Chondrocyte (in vitro differentiated cells): ENCODE data around the gene MMP14. TPM values are rescaled to one million over a fixed set of nuclear protein-coding genes. Genes with fewer than 3 reads are reported as not detected.

Source experiments
- DNase-seq: peaks from one replicate; pipeline ENCODE4 v3.0.0; 2021; ENCODE audit warnings: mixed read lengths, low spot score
- H3K27ac Mint-ChIP-seq: one replicate; pipeline ENCODE4 v1.8.0; 2021; ENCODE audit warnings: mild to moderate bottlenecking, moderate library complexity, mixed read lengths; ENCODE audit not compliant: unreplicated experiment
- H3K27me3 Mint-ChIP-seq: 2 replicates; pipeline ENCODE4 v1.8.0; 2021; ENCODE audit warnings: low read depth, mixed read lengths
- H3K36me3 Mint-ChIP-seq: 2 replicates; pipeline ENCODE4 v1.8.0; 2021; ENCODE audit warnings: low read depth, mixed read lengths
- H3K4me1 Mint-ChIP-seq: 2 replicates; pipeline ENCODE4 v1.8.0; 2021; ENCODE audit warnings: low read depth, mild to moderate bottlenecking, mixed read lengths
- H3K4me3 Mint-ChIP-seq: one replicate; pipeline ENCODE4 v1.8.0; 2021; ENCODE audit warnings: mild to moderate bottlenecking, moderate library complexity, mixed read lengths; ENCODE audit not compliant: unreplicated experiment
- H3K9me3 Mint-ChIP-seq: 2 replicates; pipeline ENCODE4 v1.8.0; 2021; ENCODE audit warnings: low read depth, mixed read lengths
- total RNA-seq: library from RNA; stranded (reverse); gene quantifications from 3 replicates; pipeline ENCODE4 v1.2.1, GENCODE V29; 2021
- TF ChIP-seq, protein P1 (sequence below): fragments of 200-600 bp; sonication (generic); IDR thresholded peaks from 2 replicates; pipeline ENCODE4 v1.5.0; 2021; ENCODE audit warnings: antibody characterized with exemption, mild to moderate bottlenecking, moderate library complexity

The MMP14 gene
- total RNA-seq, 1 donor from 2014 or later: 987 TPM

DNA sequence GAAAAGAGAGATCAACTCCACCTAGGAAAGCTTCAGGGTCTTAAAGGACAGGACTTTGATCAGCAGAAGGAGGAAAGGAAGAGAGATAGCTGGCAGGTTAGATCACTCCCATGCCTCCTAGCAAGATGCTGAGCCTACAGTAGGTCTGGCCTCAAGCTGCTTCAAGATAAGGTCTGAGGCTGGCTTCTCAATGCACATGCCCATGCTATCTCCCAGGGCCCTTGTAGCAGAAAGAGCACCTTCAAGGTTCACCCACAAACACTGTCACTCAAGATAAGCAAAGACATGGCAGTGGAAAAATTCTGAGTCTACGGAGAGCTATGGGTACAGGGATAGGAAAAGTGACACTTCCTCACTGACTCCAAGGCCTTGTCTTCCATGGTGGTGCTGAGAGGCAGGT lies 61.0 kb downstream of the MMP14 start:
- no peaks in the 10 kb centered on the region for H3K9me3 Mint-ChIP-seq

More for the DNA sequence above, 61.0 kb downstream of the MMP14 start:
- peaks cover 12% of the 10 kb centered on the region for H3K36me3 Mint-ChIP-seq
- H3K27ac Mint-ChIP-seq: no peak overlapping the region
- H3K4me3 Mint-ChIP-seq: no peak overlapping the region
- H3K27me3 Mint-ChIP-seq: no peaks in the 10 kb centered on the region
- H3K4me1 Mint-ChIP-seq: peaks cover 20% of the 10 kb centered on the region
- TF ChIP-seq, protein P1, sequence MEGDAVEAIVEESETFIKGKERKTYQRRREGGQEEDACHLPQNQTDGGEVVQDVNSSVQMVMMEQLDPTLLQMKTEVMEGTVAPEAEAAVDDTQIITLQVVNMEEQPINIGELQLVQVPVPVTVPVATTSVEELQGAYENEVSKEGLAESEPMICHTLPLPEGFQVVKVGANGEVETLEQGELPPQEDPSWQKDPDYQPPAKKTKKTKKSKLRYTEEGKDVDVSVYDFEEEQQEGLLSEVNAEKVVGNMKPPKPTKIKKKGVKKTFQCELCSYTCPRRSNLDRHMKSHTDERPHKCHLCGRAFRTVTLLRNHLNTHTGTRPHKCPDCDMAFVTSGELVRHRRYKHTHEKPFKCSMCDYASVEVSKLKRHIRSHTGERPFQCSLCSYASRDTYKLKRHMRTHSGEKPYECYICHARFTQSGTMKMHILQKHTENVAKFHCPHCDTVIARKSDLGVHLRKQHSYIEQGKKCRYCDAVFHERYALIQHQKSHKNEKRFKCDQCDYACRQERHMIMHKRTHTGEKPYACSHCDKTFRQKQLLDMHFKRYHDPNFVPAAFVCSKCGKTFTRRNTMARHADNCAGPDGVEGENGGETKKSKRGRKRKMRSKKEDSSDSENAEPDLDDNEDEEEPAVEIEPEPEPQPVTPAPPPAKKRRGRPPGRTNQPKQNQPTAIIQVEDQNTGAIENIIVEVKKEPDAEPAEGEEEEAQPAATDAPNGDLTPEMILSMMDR: no peak
- no peak for DNase-seq

Other genes starting within 250 kb of the MMP14 start
- gene DAD1, start 247.4 kb upstream of the MMP14 start, total RNA-seq: 248 to 266 TPM (median 253 TPM) in 3 replicates
- 52.1 to 89.9 TPM (median 88.0 TPM) in 3 replicates for gene ABHD4, start 238.3 kb upstream of the MMP14 start, total RNA-seq
- not detected in 3 replicates for gene OR6J1, start 192.2 kb upstream of the MMP14 start, total RNA-seq
- 75.7 to 78.1 TPM (median 77.2 TPM) in 3 replicates for gene OXA1L, start 69.9 kb upstream of the MMP14 start, total RNA-seq
- gene SLC7A7, start 21.1 kb upstream of the MMP14 start, total RNA-seq: 0.46 to 1.5 TPM (median 1.5 TPM) in 3 replicates
- gene MRPL52, start 6.7 kb upstream of the MMP14 start, total RNA-seq: 71.5 to 93.2 TPM (median 74.7 TPM) in 3 replicates
- 124 to 168 TPM (median 167 TPM) in 3 replicates for gene LRP10, start 35.2 kb downstream of the MMP14 start, total RNA-seq
- 0.10 TPM in 1 of 3 replicates, not detected in the others for gene REM2, start 46.6 kb downstream of the MMP14 start, total RNA-seq
- 51.3 to 72.0 TPM (median 53.1 TPM) in 3 replicates for gene RBM23, start 82.6 kb downstream of the MMP14 start, total RNA-seq
- gene PRMT5, start 92.8 kb downstream of the MMP14 start, total RNA-seq: 42.0 to 59.5 TPM (median 50.4 TPM) in 3 replicates
- 27.6 to 35.2 TPM (median 29.3 TPM) in 3 replicates for gene HAUS4, start 120.5 kb downstream of the MMP14 start, total RNA-seq
- 56.5 to 124 TPM (median 124 TPM) in 3 replicates for gene AJUBA, start 146.0 kb downstream of the MMP14 start, total RNA-seq
- 6.0 to 7.6 TPM (median 6.0 TPM) in 3 replicates for gene C14orf93, start 173.6 kb downstream of the MMP14 start, total RNA-seq
- gene PSMB5, start 198.3 kb downstream of the MMP14 start, total RNA-seq: 151 to 207 TPM (median 172 TPM) in 3 replicates
- gene PSMB11, start 205.6 kb downstream of the MMP14 start, total RNA-seq: not detected in 3 replicates
- 9.3 to 10.6 TPM (median 10.2 TPM) in 3 replicates for gene CDH24, start 220.9 kb downstream of the MMP14 start, total RNA-seq